Measurements from ENCODE around the gene SPTBN4.
"Not testable (repeated sequence)": the region's sequence is repeated elsewhere in the genome, so short reads cannot be mapped to it uniquely, and the experiment has no call there.

Gene SPTBN4
- 0.56 reads per million for total RNA-seq

- no peak for DNase-seq
Measured at GRCh38 chr19:40466985-40467734, at the start of gene SPTBN4. Gene SPTBN4 (plus strand): TSS chr19:40467001. CDS start chr19:40472622, 5,621 bp downstream.

- no peak for DNase-seq
Measured at GRCh38 chr19:40417643-40417981, 49.2 kb upstream of the SPTBN4 start.

GRCh38 chr19:40418040-40418439 lies 48.8 kb upstream of the SPTBN4 start:
- no peak for DNase-seq

- DNase-seq: no peak
Measured at GRCh38 chr19:40419066-40419612, 47.7 kb upstream of the SPTBN4 start.

- DNase-seq: no peak
Measured at GRCh38 chr19:40419780-40420179, 47.0 kb upstream of the SPTBN4 start.

GRCh38 chr19:40420451-40420765 lies 46.4 kb upstream of the SPTBN4 start:
- no peak for DNase-seq

- DNase-seq: peak; percentile 61
Measured at GRCh38 chr19:40420766-40421765, 45.7 kb upstream of the SPTBN4 start.

GRCh38 chr19:40421993-40422747 lies 44.6 kb upstream of the SPTBN4 start:
- DNase-seq: no peak

- DNase-seq: no peak
Measured at GRCh38 chr19:40422748-40423566, 43.8 kb upstream of the SPTBN4 start.

- no peak for DNase-seq
Measured at GRCh38 chr19:40423938-40424337, 42.9 kb upstream of the SPTBN4 start.

GRCh38 chr19:40424637-40425449 lies 42.0 kb upstream of the SPTBN4 start:
- no peak for DNase-seq

GRCh38 chr19:40425450-40426287 lies 41.1 kb upstream of the SPTBN4 start, which contains the start of gene SERTAD1:
Gene SERTAD1 (minus strand): TSS chr19:40425992. CDS start chr19:40423546, 2,446 bp downstream.
- peak; percentile 100 for DNase-seq

- DNase-seq: not testable (repeated sequence)
Measured at GRCh38 chr19:40428197-40428596, 38.6 kb upstream of the SPTBN4 start.

GRCh38 chr19:40430242-40430641 lies 36.6 kb upstream of the SPTBN4 start:
- not testable (repeated sequence) for DNase-seq

GRCh38 chr19:40431698-40432097 lies 35.1 kb upstream of the SPTBN4 start:
- no peak for DNase-seq

GRCh38 chr19:40432760-40433159 lies 34.0 kb upstream of the SPTBN4 start:
- DNase-seq: not testable (repeated sequence)

- DNase-seq: peak; percentile 39
Measured at GRCh38 chr19:40433391-40434216, 33.2 kb upstream of the SPTBN4 start.

- DNase-seq: no peak
Measured at GRCh38 chr19:40438284-40438683, 28.5 kb upstream of the SPTBN4 start.

- DNase-seq: no peak
Measured at GRCh38 chr19:40441719-40442253, 25.0 kb upstream of the SPTBN4 start.
